Measurements from ENCODE around the gene RGCC.

Gene RGCC

DNA sequence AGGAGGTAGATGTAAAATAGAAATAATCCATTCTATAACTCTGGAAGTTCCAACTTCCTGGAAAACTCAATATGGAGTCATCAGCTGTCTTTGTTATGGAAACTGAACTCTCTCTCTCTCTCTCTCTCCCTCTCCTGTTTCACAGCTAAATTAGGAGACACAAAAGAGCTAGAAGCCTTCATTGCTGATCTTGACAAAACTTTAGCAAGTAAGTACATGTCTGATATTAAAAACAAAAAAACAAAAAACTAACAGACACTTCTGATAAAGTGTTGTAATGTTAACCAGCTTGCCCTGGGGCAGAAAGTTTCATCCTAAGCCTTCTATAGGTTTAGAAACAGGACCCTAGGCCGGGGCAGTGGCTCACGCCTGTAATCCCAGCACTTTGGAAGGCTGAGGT lies 11.3 kb downstream of the RGCC start:
- TF ChIP-seq, protein P1, sequence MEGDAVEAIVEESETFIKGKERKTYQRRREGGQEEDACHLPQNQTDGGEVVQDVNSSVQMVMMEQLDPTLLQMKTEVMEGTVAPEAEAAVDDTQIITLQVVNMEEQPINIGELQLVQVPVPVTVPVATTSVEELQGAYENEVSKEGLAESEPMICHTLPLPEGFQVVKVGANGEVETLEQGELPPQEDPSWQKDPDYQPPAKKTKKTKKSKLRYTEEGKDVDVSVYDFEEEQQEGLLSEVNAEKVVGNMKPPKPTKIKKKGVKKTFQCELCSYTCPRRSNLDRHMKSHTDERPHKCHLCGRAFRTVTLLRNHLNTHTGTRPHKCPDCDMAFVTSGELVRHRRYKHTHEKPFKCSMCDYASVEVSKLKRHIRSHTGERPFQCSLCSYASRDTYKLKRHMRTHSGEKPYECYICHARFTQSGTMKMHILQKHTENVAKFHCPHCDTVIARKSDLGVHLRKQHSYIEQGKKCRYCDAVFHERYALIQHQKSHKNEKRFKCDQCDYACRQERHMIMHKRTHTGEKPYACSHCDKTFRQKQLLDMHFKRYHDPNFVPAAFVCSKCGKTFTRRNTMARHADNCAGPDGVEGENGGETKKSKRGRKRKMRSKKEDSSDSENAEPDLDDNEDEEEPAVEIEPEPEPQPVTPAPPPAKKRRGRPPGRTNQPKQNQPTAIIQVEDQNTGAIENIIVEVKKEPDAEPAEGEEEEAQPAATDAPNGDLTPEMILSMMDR (IDR thresholded peaks at IDR 0.05; ENCODE audit: low read depth, low read length), result no peak
- TF ChIP-seq POLR2A (IDR thresholded peaks at IDR 0.05; ENCODE audit: extremely low read depth, insufficient read length), result no peak
- TF ChIP-seq, protein P2, sequence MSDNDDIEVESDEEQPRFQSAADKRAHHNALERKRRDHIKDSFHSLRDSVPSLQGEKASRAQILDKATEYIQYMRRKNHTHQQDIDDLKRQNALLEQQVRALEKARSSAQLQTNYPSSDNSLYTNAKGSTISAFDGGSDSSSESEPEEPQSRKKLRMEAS (IDR thresholded peaks at IDR 0.05; ENCODE audit: low read depth, low read length), result no peak
- no peak for TF ChIP-seq MYC (IDR thresholded peaks at IDR 0.05; ENCODE audit: low read depth, low read length)
- DNase-seq (ENCODE audit: low read depth), result no peak
- no peak overlapping the region for H3K4me3 ChIP-seq (ENCODE audit: low read depth, low read length)

DNA sequence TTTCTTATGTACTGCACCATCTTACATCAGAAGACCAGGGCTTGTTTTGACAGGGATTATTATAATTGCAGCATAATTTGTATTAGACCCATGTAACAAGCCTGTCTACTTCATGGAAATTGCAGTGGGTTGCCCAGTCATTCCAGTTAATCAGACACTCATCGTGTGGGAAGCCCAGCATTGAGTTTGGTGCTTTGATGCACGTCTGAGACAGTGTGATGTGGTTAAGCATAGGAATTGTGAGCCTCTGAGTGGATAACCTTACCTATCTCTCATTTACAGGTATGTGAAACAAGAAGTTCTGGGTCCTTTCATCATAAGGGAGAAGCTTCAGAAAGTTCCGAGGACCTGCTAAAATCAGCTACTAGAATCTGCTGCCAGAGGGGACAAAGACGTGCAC lies 12.8 kb downstream of the RGCC start:
- no peak for TF ChIP-seq POLR2A (IDR thresholded peaks at IDR 0.05; ENCODE audit: extremely low read depth, insufficient read length)
- no peak for TF ChIP-seq MYC (IDR thresholded peaks at IDR 0.05; ENCODE audit: low read depth, low read length)
- TF ChIP-seq, protein P2 (IDR thresholded peaks at IDR 0.05; ENCODE audit: low read depth, low read length), result no peak
- no peak for DNase-seq (ENCODE audit: low read depth)
- no peak overlapping the region for H3K4me3 ChIP-seq (ENCODE audit: low read depth, low read length)

DNA sequence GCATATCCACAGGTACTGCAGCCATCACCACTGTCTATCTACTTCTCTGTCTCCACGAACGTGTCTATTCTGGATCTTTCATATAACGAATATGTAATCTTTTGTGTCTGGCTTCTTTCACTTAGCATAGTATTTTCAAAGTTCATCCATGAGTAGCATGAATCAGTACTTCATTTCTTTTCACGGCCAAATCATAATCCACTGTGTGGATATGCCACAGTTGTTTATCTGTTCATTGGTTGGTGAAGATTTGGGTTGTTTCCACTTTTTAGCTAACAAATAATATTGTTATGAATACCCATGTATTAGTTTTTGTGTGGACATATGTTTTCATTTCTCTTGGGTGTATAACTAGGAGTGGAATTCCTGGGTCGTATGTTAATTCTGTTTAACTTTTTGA lies 14.4 kb downstream of the RGCC start:
- no peak overlapping the region for H3K4me3 ChIP-seq (ENCODE audit: low read depth, low read length)
- DNase-seq (ENCODE audit: low read depth), result no peak
- TF ChIP-seq MYC (IDR thresholded peaks at IDR 0.05; ENCODE audit: low read depth, low read length), result no peak
- TF ChIP-seq POLR2A (IDR thresholded peaks at IDR 0.05; ENCODE audit: extremely low read depth, insufficient read length), result no peak
- TF ChIP-seq, protein P2 (IDR thresholded peaks at IDR 0.05; ENCODE audit: low read depth, low read length), result no peak
- TF ChIP-seq, protein P1 (IDR thresholded peaks at IDR 0.05; ENCODE audit: low read depth, low read length), result no peak

DNA sequence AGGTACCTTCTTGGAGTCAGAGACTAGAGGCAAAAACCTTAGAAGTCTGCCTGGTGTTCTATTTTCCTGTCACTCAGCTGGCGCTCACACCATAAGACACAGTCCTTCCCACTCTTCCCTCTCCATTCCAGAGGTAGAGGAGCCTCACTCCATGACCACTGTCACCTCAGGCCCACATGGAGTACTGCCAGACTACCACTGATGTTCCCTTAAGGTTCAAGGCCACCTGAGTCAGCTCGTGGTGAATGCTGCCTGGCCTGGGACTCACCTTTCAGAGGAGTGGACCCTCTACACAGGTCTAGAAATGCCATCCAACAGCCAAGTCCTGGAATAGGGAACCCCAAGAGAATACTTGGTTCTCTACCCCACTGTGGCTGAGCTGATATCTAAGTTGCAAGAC lies 29.9 kb downstream of the RGCC start:
- DNase-seq (ENCODE audit: low read depth), result no peak
- H3K4me3 ChIP-seq (ENCODE audit: low read depth, low read length), result no peak overlapping the region
- TF ChIP-seq, protein P2 (IDR thresholded peaks at IDR 0.05; ENCODE audit: low read depth, low read length), result no peak
- TF ChIP-seq, protein P1 (IDR thresholded peaks at IDR 0.05; ENCODE audit: low read depth, low read length), result no peak
- TF ChIP-seq POLR2A (IDR thresholded peaks at IDR 0.05; ENCODE audit: extremely low read depth, insufficient read length) (no peak), MYC (IDR thresholded peaks at IDR 0.05; ENCODE audit: low read depth, low read length) (no peak)

DNA sequence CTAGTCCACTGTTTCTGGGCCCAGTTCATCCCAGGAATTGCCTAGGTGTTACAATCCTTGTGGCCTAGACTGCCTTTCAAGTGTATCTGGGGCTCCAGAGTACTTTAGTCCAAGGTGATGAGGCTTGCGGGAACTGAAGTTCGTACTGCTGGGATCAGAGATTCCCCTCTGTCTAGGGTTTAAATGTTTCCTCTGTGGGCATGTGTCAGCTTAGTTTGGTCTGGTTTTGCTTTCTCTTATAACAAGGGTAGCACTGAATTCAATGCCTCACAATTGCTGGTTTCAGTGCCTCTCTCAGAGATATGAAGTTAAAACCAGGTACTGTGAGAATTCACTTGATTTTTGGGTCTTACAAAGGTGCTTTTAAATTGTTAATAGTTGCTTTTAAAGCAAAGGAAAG lies 30.8 kb downstream of the RGCC start:
- TF ChIP-seq, protein P1 (IDR thresholded peaks at IDR 0.05; ENCODE audit: low read depth, low read length), result no peak
- TF ChIP-seq MYC (IDR thresholded peaks at IDR 0.05; ENCODE audit: low read depth, low read length) (no peak), POLR2A (IDR thresholded peaks at IDR 0.05; ENCODE audit: extremely low read depth, insufficient read length) (no peak)
- TF ChIP-seq, protein P2 (IDR thresholded peaks at IDR 0.05; ENCODE audit: low read depth, low read length), result no peak
- no peak for DNase-seq (ENCODE audit: low read depth)
- H3K4me3 ChIP-seq (ENCODE audit: low read depth, low read length), result no peak overlapping the region

DNA sequence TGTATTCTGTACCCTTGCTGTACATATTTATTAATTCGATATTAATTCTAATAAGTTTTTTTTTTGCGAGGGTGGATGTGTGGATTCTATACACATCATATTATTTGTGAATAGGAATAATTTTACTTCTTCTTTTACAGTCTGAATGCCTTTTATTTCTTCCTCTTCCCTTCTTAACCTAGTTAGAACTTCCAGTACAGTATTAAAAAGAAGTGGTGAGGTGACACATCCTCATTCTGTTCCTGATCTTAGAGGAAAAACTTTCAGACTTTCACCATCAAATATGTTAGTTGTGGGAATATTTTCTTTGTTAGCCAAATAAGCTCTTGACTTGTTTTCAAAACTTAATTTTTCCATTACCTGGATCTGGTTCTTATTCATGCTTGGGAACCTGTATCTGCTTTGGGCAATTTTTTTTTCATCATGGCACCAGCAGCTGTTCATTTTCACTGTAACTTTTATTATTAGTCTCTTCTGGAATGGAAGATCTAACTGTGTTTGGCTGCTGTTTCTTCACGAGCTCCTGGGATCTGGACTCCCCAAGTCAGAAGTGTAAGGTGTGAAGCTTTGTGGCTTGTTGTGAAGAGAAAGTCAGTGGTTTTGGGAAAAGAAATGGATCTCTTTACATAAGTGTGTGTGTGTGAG lies 33.1 kb downstream of the RGCC start:
- TF ChIP-seq, protein P2 (IDR thresholded peaks at IDR 0.05; ENCODE audit: low read depth, low read length), result no peak
- TF ChIP-seq, protein P1 (IDR thresholded peaks at IDR 0.05; ENCODE audit: low read depth, low read length), result no peak
- TF ChIP-seq POLR2A (IDR thresholded peaks at IDR 0.05; ENCODE audit: extremely low read depth, insufficient read length) (no peak), MYC (IDR thresholded peaks at IDR 0.05; ENCODE audit: low read depth, low read length) (no peak)
- no peak overlapping the region for H3K4me3 ChIP-seq (ENCODE audit: low read depth, low read length)
- DNase-seq (ENCODE audit: low read depth), result no peak

Measured in NB4 (cell line).